ENCODE data around the gene CCDC73. TPM values are rescaled to one million over a fixed set of nuclear protein-coding genes. Genes with fewer than 3 reads are reported as not detected.

Gene CCDC73
- total and polyA plus RNA-seq, 10 of the 15 experiments (the other 5 are each of a cell fraction or from before 2014, with no cell fraction given): 0.05 to 0.57 (median 0.14) TPM

DNA sequence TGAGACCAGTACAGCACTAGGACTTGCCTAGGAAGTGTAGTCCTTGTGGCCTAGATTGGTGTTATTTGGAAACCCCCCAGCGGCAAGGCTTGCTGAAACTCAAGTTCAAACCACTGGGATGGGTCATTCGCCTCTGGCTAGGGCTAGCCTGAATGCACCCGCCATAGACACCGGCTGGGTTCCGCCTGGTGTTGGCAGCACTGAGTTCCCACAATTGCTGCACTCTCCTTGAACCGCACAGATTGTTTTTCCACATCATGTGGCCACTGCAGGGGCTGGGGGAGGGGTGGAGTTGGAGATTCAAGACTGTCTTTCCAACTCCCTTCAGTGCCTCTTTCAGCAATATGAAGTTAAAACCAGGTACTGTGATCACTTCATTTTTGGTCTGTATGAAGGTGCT, 43.1 kb downstream of the CCDC73 start (continued):
- TF ChIP-seq, protein P1, sequence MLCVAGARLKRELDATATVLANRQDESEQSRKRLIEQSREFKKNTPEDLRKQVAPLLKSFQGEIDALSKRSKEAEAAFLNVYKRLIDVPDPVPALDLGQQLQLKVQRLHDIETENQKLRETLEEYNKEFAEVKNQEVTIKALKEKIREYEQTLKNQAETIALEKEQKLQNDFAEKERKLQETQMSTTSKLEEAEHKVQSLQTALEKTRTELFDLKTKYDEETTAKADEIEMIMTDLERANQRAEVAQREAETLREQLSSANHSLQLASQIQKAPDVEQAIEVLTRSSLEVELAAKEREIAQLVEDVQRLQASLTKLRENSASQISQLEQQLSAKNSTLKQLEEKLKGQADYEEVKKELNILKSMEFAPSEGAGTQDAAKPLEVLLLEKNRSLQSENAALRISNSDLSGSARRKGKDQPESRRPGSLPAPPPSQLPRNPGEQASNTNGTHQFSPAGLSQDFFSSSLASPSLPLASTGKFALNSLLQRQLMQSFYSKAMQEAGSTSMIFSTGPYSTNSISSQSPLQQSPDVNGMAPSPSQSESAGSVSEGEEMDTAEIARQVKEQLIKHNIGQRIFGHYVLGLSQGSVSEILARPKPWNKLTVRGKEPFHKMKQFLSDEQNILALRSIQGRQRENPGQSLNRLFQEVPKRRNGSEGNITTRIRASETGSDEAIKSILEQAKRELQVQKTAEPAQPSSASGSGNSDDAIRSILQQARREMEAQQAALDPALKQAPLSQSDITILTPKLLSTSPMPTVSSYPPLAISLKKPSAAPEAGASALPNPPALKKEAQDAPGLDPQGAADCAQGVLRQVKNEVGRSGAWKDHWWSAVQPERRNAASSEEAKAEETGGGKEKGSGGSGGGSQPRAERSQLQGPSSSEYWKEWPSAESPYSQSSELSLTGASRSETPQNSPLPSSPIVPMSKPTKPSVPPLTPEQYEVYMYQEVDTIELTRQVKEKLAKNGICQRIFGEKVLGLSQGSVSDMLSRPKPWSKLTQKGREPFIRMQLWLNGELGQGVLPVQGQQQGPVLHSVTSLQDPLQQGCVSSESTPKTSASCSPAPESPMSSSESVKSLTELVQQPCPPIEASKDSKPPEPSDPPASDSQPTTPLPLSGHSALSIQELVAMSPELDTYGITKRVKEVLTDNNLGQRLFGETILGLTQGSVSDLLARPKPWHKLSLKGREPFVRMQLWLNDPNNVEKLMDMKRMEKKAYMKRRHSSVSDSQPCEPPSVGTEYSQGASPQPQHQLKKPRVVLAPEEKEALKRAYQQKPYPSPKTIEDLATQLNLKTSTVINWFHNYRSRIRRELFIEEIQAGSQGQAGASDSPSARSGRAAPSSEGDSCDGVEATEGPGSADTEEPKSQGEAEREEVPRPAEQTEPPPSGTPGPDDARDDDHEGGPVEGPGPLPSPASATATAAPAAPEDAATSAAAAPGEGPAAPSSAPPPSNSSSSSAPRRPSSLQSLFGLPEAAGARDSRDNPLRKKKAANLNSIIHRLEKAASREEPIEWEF (IDR thresholded peaks at IDR 0.05; ENCODE audit: insufficient replicate concordance, low read depth, low read length): no peak

DNA sequence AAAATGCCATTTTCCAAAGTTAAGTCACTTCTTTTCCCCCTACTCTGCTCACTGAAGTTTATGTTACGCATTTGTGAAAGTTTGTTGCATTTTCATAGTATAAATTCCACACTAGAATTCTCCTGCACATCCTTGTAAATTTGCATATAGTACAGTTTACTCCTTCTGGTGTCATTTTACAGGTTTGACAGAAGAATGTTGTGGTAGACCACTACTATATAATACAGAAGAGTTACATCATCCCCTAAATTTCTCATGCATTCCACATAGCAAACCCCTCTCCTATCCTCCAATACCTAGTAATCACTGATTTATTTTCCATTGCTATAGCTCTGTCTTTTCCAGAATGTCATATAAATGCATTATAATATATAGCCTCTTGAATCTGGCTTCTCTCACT, 64.5 kb downstream of the CCDC73 start:
- ChIA-PET POLR2A (no interaction called here), RAD21 (ENCODE audit: unreplicated experiment) (no interaction called here), SMC1A (ENCODE audit: uncharacterized antibody, unreplicated experiment) (interaction anchor here (0.5 kb wide), 1 partner anchor 100 kb away, joined by 3 read pairs; no protein-coding TSS in a partner anchor), CTCF (interaction anchor here (0.7 to 2.2 kb wide), 2 partner anchors 42 to 407 kb away, joined by 3 to 4 read pairs; no protein-coding TSS in a partner anchor)
- H3K36me3 ChIP-seq (ENCODE audit: control insufficient read depth in 2 of 2, insufficient read depth in 2 of 2, low read length in 1 of 2): no peaks in the 10 kb centered on the region
- H3K4me1 ChIP-seq (ENCODE audit: control insufficient read depth, insufficient read depth, low read length): no peaks in the 10 kb centered on the region
- ATAC-seq: no peak
- H3K27ac ChIP-seq (ENCODE audit: control insufficient read depth, insufficient read depth): no peak overlapping the region
- H3K79me2 ChIP-seq (ENCODE audit: control insufficient read depth, insufficient read depth, low read length): no peaks in the 10 kb centered on the region
- no peak overlapping the region for H2AFZ ChIP-seq (ENCODE audit: control insufficient read depth, low read depth, low read length)
- 86% methylated on average over 1 of the region's 1 CpG for WGBS (ENCODE audit: insufficient coverage, insufficient replicate concordance, low lambda C conversion rate, missing lambda C conversion rate)
- no peak for FAIRE-seq
- in situ Hi-C loops (cut with MboI) (no loop called here), intact Hi-C loops (cut with micrococcal nuclease; ENCODE audit: unreplicated experiment) (no loop called here)
- TF ChIP-seq, protein P2, sequence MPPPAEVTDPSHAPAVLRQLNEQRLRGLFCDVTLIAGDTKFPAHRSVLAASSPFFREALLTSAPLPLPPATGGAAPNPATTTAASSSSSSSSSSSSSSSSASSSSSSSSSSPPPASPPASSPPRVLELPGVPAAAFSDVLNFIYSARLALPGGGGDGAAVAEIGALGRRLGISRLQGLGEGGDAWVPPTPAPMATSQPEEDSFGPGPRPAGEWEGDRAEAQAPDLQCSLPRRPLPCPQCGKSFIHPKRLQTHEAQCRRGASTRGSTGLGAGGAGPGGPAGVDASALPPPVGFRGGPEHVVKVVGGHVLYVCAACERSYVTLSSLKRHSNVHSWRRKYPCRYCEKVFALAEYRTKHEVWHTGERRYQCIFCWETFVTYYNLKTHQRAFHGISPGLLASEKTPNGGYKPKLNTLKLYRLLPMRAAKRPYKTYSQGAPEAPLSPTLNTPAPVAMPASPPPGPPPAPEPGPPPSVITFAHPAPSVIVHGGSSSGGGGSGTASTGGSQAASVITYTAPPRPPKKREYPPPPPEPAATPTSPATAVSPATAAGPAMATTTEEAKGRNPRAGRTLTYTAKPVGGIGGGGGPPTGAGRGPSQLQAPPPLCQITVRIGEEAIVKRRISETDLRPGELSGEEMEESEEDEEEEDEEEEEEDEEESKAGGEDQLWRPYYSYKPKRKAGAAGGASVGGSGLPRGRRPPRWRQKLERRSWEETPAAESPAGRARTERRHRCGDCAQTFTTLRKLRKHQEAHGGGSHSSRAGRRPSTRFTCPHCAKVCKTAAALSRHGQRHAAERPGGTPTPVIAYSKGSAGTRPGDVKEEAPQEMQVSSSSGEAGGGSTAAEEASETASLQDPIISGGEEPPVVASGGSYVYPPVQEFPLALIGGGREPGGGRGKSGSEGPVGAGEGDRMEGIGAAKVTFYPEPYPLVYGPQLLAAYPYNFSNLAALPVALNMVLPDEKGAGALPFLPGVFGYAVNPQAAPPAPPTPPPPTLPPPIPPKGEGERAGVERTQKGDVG (CRISPR knock-in tag; IDR thresholded peaks at IDR 0.05): no peak
- H3K9me3 ChIP-seq (replicated peaks; ENCODE audit: control insufficient read depth, insufficient read depth, low read length): no peaks in the 10 kb centered on the region; the same call in 2 of the 3 replicates
- no peak overlapping the region for H3K9ac ChIP-seq (ENCODE audit: control insufficient read depth, insufficient read depth, low read length)
- no peak overlapping the region for H3K4me3 ChIP-seq
- no peak overlapping the region for H3K4me2 ChIP-seq (ENCODE audit: control insufficient read depth, insufficient read depth)
- H3K27me3 ChIP-seq (replicated peaks in 1 of 2; ENCODE audit: control insufficient read depth in 2 of 2, insufficient read depth in 2 of 2, low read length in 1 of 2): no peaks in the 10 kb centered on the region
- H4K20me1 ChIP-seq (ENCODE audit: control insufficient read depth, insufficient read depth): no peaks in the 10 kb centered on the region
- DNase-seq (ENCODE audit: low read depth, low spot score): no peak
- BruUV-seq (replicated peaks): no TSS peak

Data from GM12878 (cell line).